SK-N-SH (cell line): ENCODE measurements around the gene GSC2. TPM values are rescaled to one million over a fixed set of nuclear protein-coding genes. Genes with fewer than 3 reads are reported as not detected.

Experiments
- CTCF ChIA-PET: fragments of 300-600, 350-600 bp; formaldehyde crosslinking; extraction: SDS; loops from one replicate; lab custom pipeline; 2021; lab: Yijun Ruan, JAX
- POLR2A ChIA-PET: fragments of 350-600 bp; sonication (Branson Sonifier 250); formaldehyde crosslinking; extraction: SDS; loops from one replicate; lab custom pipeline; 2020; ENCODE audit warnings: antibody characterized with exemption, inconsistent platforms; lab: Yijun Ruan, JAX
- DNase-seq: peaks from one replicate; pipeline ENCODE4 v3.0.0; 2012
- H2AFZ ChIP-seq: fragments of 200-600 bp; sonication (generic); 2 replicates; pipeline ENCODE4 v1.8.1; 2016; ENCODE audit warnings: antibody characterized with exemption, mild to moderate bottlenecking, low read depth
- H3F3A ChIP-seq: fragments of 200-600 bp; sonication (generic); replicated peaks from 2 replicates; pipeline ENCODE3; 2016; ENCODE audit warnings: antibody characterized with exemption, mild to moderate bottlenecking; ENCODE audit not compliant: insufficient read depth
- H3K27ac ChIP-seq, 2 experiments: fragments of 200-500 bp in 1 of 2; fragments of 200-600 bp in 1 of 2; sonication (Bioruptor generic) in 1 of 2; sonication (generic), shearing (Covaris generic) in 1 of 2; 2 replicates each; pipeline versions ENCODE4 v1.5.1 to v1.6.1; 2014 to 2016; ENCODE audit warnings: low read depth in 2 of 2, inconsistent platforms in 1 of 2, low read length in 1 of 2, mild to moderate bottlenecking in 1 of 2, mixed read lengths in 1 of 2
- H3K27me3 ChIP-seq: fragments of 200-600 bp; sonication (generic), shearing (Covaris generic); 2 replicates; pipeline ENCODE4 v1.6.1; 2016; ENCODE audit warnings: mixed run types; ENCODE audit not compliant: insufficient read depth
- H3K36me3 ChIP-seq, 2 experiments: fragments of 200-500 bp in 1 of 2; fragments of 200-600 bp in 1 of 2; sonication (Bioruptor generic) in 1 of 2; sonication (generic) in 1 of 2; replicated peaks in 1 of 2; 2 replicates each; pipeline versions ENCODE3 to v1.5.1; 2014 to 2016; ENCODE audit warnings: low read length in 1 of 2, mild to moderate bottlenecking in 1 of 2; ENCODE audit not compliant: insufficient read depth in 2 of 2, control insufficient read depth in 1 of 2
- H3K4me1 ChIP-seq, 2 experiments: fragments of 200-500 bp in 1 of 2; fragments of 200-600 bp in 1 of 2; sonication (Bioruptor generic) in 1 of 2; sonication (generic), shearing (Covaris generic) in 1 of 2; 2 replicates each; pipeline versions ENCODE4 v1.5.1 to v1.6.1; 2014 to 2016; ENCODE audit warnings: low read depth in 1 of 2, low read length in 1 of 2, mixed run types in 1 of 2; ENCODE audit not compliant: insufficient read depth in 2 of 2, control insufficient read depth in 1 of 2
- H3K4me2 ChIP-seq: fragments of 200-600 bp; sonication (generic), shearing (Covaris generic); 2 replicates; pipeline ENCODE4 v1.6.1; 2017; ENCODE audit warnings: mixed run types
- H3K4me3 ChIP-seq, 2 experiments: fragments of 200-500 bp in 1 of 2; fragments of 200-600 bp in 1 of 2; sonication (Bioruptor generic) in 1 of 2; sonication (generic), shearing (Covaris generic) in 1 of 2; 2 replicates each; pipeline versions ENCODE4 v1.5.1 to v1.8.1; 2014 to 2016; ENCODE audit warnings: low read depth in 2 of 2, inconsistent platforms in 1 of 2, low read length in 1 of 2, mild to moderate bottlenecking in 1 of 2, mixed read lengths in 1 of 2, moderate library complexity in 1 of 2
- H3K79me2 ChIP-seq: fragments of 200-600 bp; sonication (generic); 2 replicates; pipeline ENCODE4 v1.8.1; 2017; ENCODE audit warnings: mild to moderate bottlenecking; ENCODE audit not compliant: insufficient read depth
- H3K9ac ChIP-seq: fragments of 200-600 bp; sonication (generic); 2 replicates; pipeline ENCODE4 v1.6.1; 2017; ENCODE audit warnings: mixed run types
- H3K9me2 ChIP-seq: fragments of 200-600 bp; sonication (generic); 2 replicates; pipeline ENCODE4 v1.6.1; 2017; ENCODE audit warnings: mixed run types
- H3K9me3 ChIP-seq: fragments of 200-600 bp; sonication (generic); 2 replicates; pipeline ENCODE4 v1.6.1; 2017; ENCODE audit warnings: mixed run types, mild to moderate bottlenecking, moderate library complexity
- H4K20me1 ChIP-seq: fragments of 200-600 bp; sonication (generic); 2 replicates; pipeline ENCODE4 v1.6.1; 2017; ENCODE audit warnings: mild to moderate bottlenecking, mixed run types; ENCODE audit not compliant: insufficient read depth
- CHD2 ChIP-seq: fragments of 150-350 bp; IDR thresholded peaks from 2 replicates; pipeline ENCODE4 v1.6.1; 2018; ENCODE audit warnings: low read length; ENCODE audit not compliant: partially characterized antibody
- ELF1 ChIP-seq: IDR thresholded peaks from 2 replicates; pipeline ENCODE4 v1.4.0; 2012
- EZH2phosphoT487 ChIP-seq: fragments of 200-600 bp; sonication (generic); IDR thresholded peaks from 2 replicates; pipeline ENCODE4 v1.6.1; 2017; ENCODE audit warnings: low read depth, mixed run types, mild to moderate bottlenecking, antibody characterized with exemption, moderate library complexity, borderline replicate concordance
- FOSL2 ChIP-seq: IDR thresholded peaks from 2 replicates; pipeline ENCODE4 v1.4.0; 2012; ENCODE audit warnings: low read depth, mild to moderate bottlenecking, moderate library complexity, borderline replicate concordance
- FOXM1 ChIP-seq: IDR thresholded peaks from 2 replicates; pipeline ENCODE4 v1.4.0; 2012; ENCODE audit warnings: low read depth, mild to moderate bottlenecking
- GABPA ChIP-seq: IDR thresholded peaks from 2 replicates; pipeline ENCODE4 v1.4.0; 2012; ENCODE audit warnings: low read depth, mild to moderate bottlenecking
- GATA2 ChIP-seq: sonication (generic); formaldehyde crosslinking; IDR thresholded peaks from 2 replicates; pipeline ENCODE4 v1.5.0; 2020; ENCODE audit warnings: mild to moderate bottlenecking, missing genetic modification reagents
- JUND ChIP-seq: IDR thresholded peaks from 2 replicates; pipeline ENCODE4 v1.4.0; 2012
- MEF2A ChIP-seq: IDR thresholded peaks from 2 replicates; pipeline ENCODE4 v1.4.0; 2012; ENCODE audit warnings: low read depth, borderline replicate concordance
- MXI1 ChIP-seq: IDR thresholded peaks from 2 replicates; pipeline ENCODE4 v1.6.1; 2012; ENCODE audit warnings: mild to moderate bottlenecking, low read depth, low read length, improper control_type of control experiment
- POLR2AphosphoS5 ChIP-seq: IDR thresholded peaks from 2 replicates; pipeline ENCODE4 v1.6.1; 2012; ENCODE audit warnings: low read depth, low read length
- SIN3A ChIP-seq: IDR thresholded peaks from 2 replicates; pipeline ENCODE4 v1.6.1; 2012; ENCODE audit warnings: low read depth, mild to moderate bottlenecking, low read length, moderate library complexity, borderline replicate concordance
- TAF1 ChIP-seq: IDR thresholded peaks from 2 replicates; pipeline ENCODE4 v1.6.1; 2012; ENCODE audit warnings: low read depth, mild to moderate bottlenecking, low read length, moderate library complexity, borderline replicate concordance
- USF2 ChIP-seq: fragments of 150-350 bp; IDR thresholded peaks from 2 replicates; pipeline ENCODE4 v1.6.1; 2017; ENCODE audit warnings: antibody characterized with exemption, low read length, low read depth, borderline replicate concordance
- YY1 ChIP-seq: IDR thresholded peaks from 2 replicates; pipeline ENCODE4 v1.4.0; 2012; ENCODE audit warnings: low read depth, mild to moderate bottlenecking
- ZBTB33 ChIP-seq: IDR thresholded peaks from 2 replicates; pipeline ENCODE4 v1.4.0; 2012; ENCODE audit warnings: low read depth, borderline replicate concordance
- WGBS: methylation state at CpG from one replicate; pipeline ENCODE4 v1.1.6; 2017; ENCODE audit warnings: low lambda C conversion rate; 5-methylcytosine and 5-hydroxymethylcytosine counted together
- polyA plus RNA-seq, 3 experiments: library from polyadenylated mRNA; depleted of rRNA; stranded (reverse); fragments of >200 nt; gene quantifications; 2 replicates each; pipeline ENCODE4 v1.2.3, GENCODE V29; 2012
- TF ChIP-seq, protein P1 (sequence below): IDR thresholded peaks from 2 replicates; pipeline ENCODE4 v1.4.0; 2012; ENCODE audit warnings: low read depth
- TF ChIP-seq, protein P2 (sequence below): fragments of 150-350 bp; IDR thresholded peaks from 2 replicates; pipeline ENCODE4 v1.6.1; 2016; ENCODE audit warnings: mild to moderate bottlenecking, low read depth, low read length

Gene GSC2
- polyA plus RNA-seq, 1 of the 3 experiments (the other 2 are of a cell fraction), result not detected

DNA sequence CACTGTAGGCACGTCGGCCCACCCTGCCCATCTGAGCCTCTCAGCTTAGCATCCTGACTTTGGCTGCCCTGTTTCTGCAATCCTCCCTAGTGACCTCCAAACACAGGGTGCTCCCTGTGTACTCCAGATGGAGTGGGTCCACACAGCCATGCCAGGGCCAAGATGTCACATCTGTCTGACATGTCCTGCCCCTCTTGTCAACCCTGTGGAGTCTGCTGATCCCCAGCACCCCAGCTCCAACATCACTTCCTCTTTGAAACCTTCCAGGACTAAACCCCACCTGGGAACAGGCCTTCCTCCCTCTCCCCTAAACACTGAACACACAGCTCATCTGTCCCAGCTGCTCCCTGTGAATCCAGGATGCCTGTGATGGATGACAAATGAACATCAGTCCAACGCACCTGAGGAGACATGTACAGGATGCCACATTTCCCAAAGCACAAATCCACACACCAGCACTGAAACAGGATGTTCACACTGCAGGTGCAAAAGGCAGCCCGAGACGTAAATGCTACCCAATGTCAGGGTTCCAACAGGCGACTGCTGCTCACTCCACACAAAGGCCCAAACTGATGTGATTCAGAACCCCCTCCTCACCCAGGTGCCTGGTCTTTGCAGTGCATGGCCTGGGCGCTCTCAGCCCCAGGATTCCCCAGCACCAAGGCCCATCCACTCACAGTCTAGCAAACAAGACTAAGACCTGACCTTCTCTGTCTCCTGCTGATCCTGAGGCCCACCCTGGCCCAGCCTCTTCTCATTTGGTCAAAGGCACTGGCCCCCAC, 21.0 kb downstream of the GSC2 start:
- H3K36me3 ChIP-seq, result peaks cover 4 to 15% of the 10 kb centered on the region in 2 experiments
- 83% methylated on average over 4 of the region's 7 CpGs for WGBS
- no peak overlapping the region for H3K4me2 ChIP-seq
- H3K9me3 ChIP-seq, result no peaks in the 10 kb centered on the region
- no peak overlapping the region for H2AFZ ChIP-seq
- H3K9ac ChIP-seq, result no peak overlapping the region
- H3K27me3 ChIP-seq, result no peaks in the 10 kb centered on the region
- CTCF ChIA-PET, result interaction anchor here (2.1 kb wide), 1 partner anchor 16 kb away, joined by 14 read pairs; the partner anchor contains the start of gene ESS2
- H3K4me1 ChIP-seq, result no peaks in the 10 kb centered on the region
- no peaks in the 10 kb centered on the region for H3K9me2 ChIP-seq
- DNase-seq, result no peak
- H3K4me3 ChIP-seq, result no peak overlapping the region
- TF ChIP-seq GABPA (no peak), POLR2AphosphoS5 (no peak), JUND (no peak), MEF2A (no peak), USF2 (no peak), MXI1 (no peak), EZH2phosphoT487 (no peak), GATA2 (CRISPR knock-in tag) (no peak), ELF1 (no peak), TAF1 (no peak), SIN3A (no peak), FOSL2 (no peak), YY1 (no peak), FOXM1 (no peak), ZBTB33 (no peak), CHD2 (no peak)
- TF ChIP-seq, protein P1, sequence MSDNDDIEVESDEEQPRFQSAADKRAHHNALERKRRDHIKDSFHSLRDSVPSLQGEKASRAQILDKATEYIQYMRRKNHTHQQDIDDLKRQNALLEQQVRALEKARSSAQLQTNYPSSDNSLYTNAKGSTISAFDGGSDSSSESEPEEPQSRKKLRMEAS, result no peak
- TF ChIP-seq, protein P2, sequence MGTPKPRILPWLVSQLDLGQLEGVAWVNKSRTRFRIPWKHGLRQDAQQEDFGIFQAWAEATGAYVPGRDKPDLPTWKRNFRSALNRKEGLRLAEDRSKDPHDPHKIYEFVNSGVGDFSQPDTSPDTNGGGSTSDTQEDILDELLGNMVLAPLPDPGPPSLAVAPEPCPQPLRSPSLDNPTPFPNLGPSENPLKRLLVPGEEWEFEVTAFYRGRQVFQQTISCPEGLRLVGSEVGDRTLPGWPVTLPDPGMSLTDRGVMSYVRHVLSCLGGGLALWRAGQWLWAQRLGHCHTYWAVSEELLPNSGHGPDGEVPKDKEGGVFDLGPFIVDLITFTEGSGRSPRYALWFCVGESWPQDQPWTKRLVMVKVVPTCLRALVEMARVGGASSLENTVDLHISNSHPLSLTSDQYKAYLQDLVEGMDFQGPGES, result no peak
- POLR2A ChIA-PET, result no interaction called here
- H3K27ac ChIP-seq, result no peak overlapping the region
- H3K79me2 ChIP-seq, result no peaks in the 10 kb centered on the region
- no peaks in the 10 kb centered on the region for H3F3A ChIP-seq
- H4K20me1 ChIP-seq, result no peaks in the 10 kb centered on the region
